22Rv1 (cell line): ENCODE measurements around the gene CHST13.

ENCODE experiments used
- ZFX ChIP-seq: fragments of 450-650 bp; IDR thresholded peaks from 2 replicates; pipeline ENCODE4 v1.6.1; 2017; ENCODE audit warnings: antibody characterized with exemption, borderline replicate concordance
- TF ChIP-seq, protein P1 (sequence below): fragments of 450-650 bp; IDR thresholded peaks from 2 replicates; pipeline ENCODE4 v1.5.1; 2017; ENCODE audit warnings: mild to moderate bottlenecking

DNA sequence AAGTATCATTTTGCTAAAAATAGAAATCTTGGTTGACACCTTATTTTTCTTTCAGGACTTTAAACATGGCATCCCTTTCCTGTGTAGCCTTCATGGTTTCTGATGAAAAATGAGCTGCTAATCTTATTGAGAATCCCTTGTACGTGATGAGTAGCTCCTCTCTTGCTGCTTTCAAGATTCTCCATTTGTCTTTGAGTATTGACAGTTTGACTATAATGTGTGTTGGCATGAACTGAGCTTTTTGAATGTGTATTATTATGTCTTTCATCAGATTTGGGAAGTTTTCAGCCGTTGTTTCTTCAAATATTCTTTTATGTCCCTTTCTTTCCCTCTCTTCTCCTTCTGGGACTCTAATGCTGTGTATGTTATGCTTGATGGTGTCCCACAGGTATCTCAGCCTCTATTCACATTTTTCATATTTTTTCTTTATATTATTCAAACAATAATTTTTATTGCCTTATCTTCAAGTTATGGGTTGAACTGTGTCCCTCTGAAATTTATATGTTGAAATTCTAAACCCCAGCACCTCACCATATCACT, 38.9 kb downstream of the CHST13 start:
- TF ChIP-seq, protein P1, sequence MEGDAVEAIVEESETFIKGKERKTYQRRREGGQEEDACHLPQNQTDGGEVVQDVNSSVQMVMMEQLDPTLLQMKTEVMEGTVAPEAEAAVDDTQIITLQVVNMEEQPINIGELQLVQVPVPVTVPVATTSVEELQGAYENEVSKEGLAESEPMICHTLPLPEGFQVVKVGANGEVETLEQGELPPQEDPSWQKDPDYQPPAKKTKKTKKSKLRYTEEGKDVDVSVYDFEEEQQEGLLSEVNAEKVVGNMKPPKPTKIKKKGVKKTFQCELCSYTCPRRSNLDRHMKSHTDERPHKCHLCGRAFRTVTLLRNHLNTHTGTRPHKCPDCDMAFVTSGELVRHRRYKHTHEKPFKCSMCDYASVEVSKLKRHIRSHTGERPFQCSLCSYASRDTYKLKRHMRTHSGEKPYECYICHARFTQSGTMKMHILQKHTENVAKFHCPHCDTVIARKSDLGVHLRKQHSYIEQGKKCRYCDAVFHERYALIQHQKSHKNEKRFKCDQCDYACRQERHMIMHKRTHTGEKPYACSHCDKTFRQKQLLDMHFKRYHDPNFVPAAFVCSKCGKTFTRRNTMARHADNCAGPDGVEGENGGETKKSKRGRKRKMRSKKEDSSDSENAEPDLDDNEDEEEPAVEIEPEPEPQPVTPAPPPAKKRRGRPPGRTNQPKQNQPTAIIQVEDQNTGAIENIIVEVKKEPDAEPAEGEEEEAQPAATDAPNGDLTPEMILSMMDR: no peak
- TF ChIP-seq ZFX: no peak
